Loucy (cell line): ENCODE measurements around the gene RIPOR3.

ENCODE experiments used
- H2AFZ ChIP-seq: fragments of 200-600 bp; sonication (generic); 2 replicates; pipeline ENCODE4 v1.6.0; 2016; ENCODE audit warnings: antibody characterized with exemption, mild to moderate bottlenecking, low read length, moderate library complexity
- H3F3A ChIP-seq: fragments of 200-600 bp; 2 replicates; pipeline ENCODE4 v1.6.0; 2016; ENCODE audit warnings: antibody characterized with exemption, low read depth, mild to moderate bottlenecking
- H3K27me3 ChIP-seq: fragments of 200-600 bp; sonication (generic); 2 replicates; pipeline ENCODE4 v1.6.1; 2014; ENCODE audit warnings: low read length, mild to moderate bottlenecking; ENCODE audit not compliant: insufficient read depth, poor library complexity, severe bottlenecking
- H3K36me3 ChIP-seq: fragments of 200-600 bp; sonication (generic); 2 replicates; pipeline ENCODE4 v1.6.1; 2016; ENCODE audit warnings: low read length; ENCODE audit not compliant: insufficient read depth
- H3K4me1 ChIP-seq: fragments of 200-600 bp; sonication (generic); 2 replicates; pipeline ENCODE4 v1.5.1; 2014; ENCODE audit warnings: low read length, mild to moderate bottlenecking; ENCODE audit not compliant: insufficient read depth, poor library complexity, severe bottlenecking
- H3K4me2 ChIP-seq: fragments of 200-600 bp; sonication (generic); 2 replicates; pipeline ENCODE4 v1.6.0; 2014; ENCODE audit warnings: antibody characterized with exemption, low read length, low read depth, mild to moderate bottlenecking; ENCODE audit not compliant: poor library complexity, severe bottlenecking
- H3K4me3 ChIP-seq: fragments of 200-600 bp; sonication (generic); 2 replicates; pipeline ENCODE4 v1.5.1; 2014; ENCODE audit warnings: low read length, mild to moderate bottlenecking, mixed read lengths; ENCODE audit not compliant: poor library complexity, severe bottlenecking
- H3K79me2 ChIP-seq: fragments of 200-600 bp; sonication (generic); 2 replicates; pipeline ENCODE4 v1.6.1; 2014; ENCODE audit warnings: low read length; ENCODE audit not compliant: insufficient read depth
- H3K9ac ChIP-seq: fragments of 200-600 bp; sonication (generic); 2 replicates; pipeline ENCODE4 v1.6.0; 2014; ENCODE audit warnings: mild to moderate bottlenecking, low read depth, low read length, moderate library complexity; ENCODE audit not compliant: poor library complexity, severe bottlenecking
- H3K9me2 ChIP-seq: fragments of 200-600 bp; sonication (generic); replicated peaks from 2 replicates; pipeline ENCODE4 v1.6.1; 2016; ENCODE audit warnings: low read depth, low read length, mixed read lengths
- H3K9me3 ChIP-seq: fragments of 200-600 bp; sonication (generic); 2 replicates; pipeline ENCODE4 v1.6.1; 2014; ENCODE audit warnings: mild to moderate bottlenecking, antibody characterized with exemption, low read length, low read depth; ENCODE audit not compliant: insufficient read depth
- H4K20me1 ChIP-seq: fragments of 200-600 bp; sonication (generic); 2 replicates; pipeline ENCODE4 v1.6.0; 2014; ENCODE audit warnings: antibody characterized with exemption, low read length, mild to moderate bottlenecking; ENCODE audit not compliant: insufficient read depth, poor library complexity, severe bottlenecking
- CTCF ChIP-seq: fragments of 200-600 bp; sonication (generic); conservative IDR thresholded peaks from 2 replicates; pipeline ENCODE4 v1.5.1; 2014; ENCODE audit warnings: mild to moderate bottlenecking, antibody characterized with exemption, low read length
- EZH2phosphoT487 ChIP-seq: fragments of 200-600 bp; IDR thresholded peaks from 2 replicates; pipeline ENCODE4 v1.6.1; 2018; ENCODE audit warnings: antibody characterized with exemption, mild to moderate bottlenecking, moderate library complexity, borderline replicate concordance

RIPOR3 gene

GRCh38 chr20:50565383-50565782, 126.0 kb downstream of the RIPOR3 start:
- TF ChIP-seq CTCF (no peak), EZH2phosphoT487 (no peak)
- H3K4me1 ChIP-seq = peaks cover 10% of the 10 kb centered on the region

GRCh38 chr20:50563133-50563944, 128.0 kb downstream of the RIPOR3 start:
- peaks cover 23% of the 10 kb centered on the region; the same call in 1 of the 2 replicates for H3K79me2 ChIP-seq
- H3K27me3 ChIP-seq = no peaks in the 10 kb centered on the region
- peaks cover 63% of the 10 kb centered on the region; the same call in 1 of the 2 replicates for H3K36me3 ChIP-seq
- no peak overlapping the region for H3K4me2 ChIP-seq
- no peaks in the 10 kb centered on the region for H3K4me1 ChIP-seq
- H4K20me1 ChIP-seq = peaks cover 4% of the 10 kb centered on the region
- H3K9me3 ChIP-seq = no peaks in the 10 kb centered on the region
- no peaks in the 10 kb centered on the region for H3K9me2 ChIP-seq
- no peak for TF ChIP-seq EZH2phosphoT487
- no peak for TF ChIP-seq CTCF
- H3K4me3 ChIP-seq = no peak overlapping the region
- H2AFZ ChIP-seq = no peak overlapping the region
- no peak overlapping the region for H3K9ac ChIP-seq
- H3F3A ChIP-seq = no peaks in the 10 kb centered on the region

More at GRCh38 chr20:50565383-50565782, 126.0 kb downstream of the RIPOR3 start:
- no peaks in the 10 kb centered on the region for H4K20me1 ChIP-seq
- no peaks in the 10 kb centered on the region for H3F3A ChIP-seq
- H3K9me2 ChIP-seq = no peaks in the 10 kb centered on the region
- H3K4me3 ChIP-seq = no peak overlapping the region
- no peaks in the 10 kb centered on the region for H3K27me3 ChIP-seq
- H3K36me3 ChIP-seq = peaks cover 74% of the 10 kb centered on the region; the same call in 1 of the 2 replicates
- H3K4me2 ChIP-seq = no peak overlapping the region
- no peak overlapping the region for H3K9ac ChIP-seq
- H2AFZ ChIP-seq = no peak overlapping the region
- H3K9me3 ChIP-seq = no peaks in the 10 kb centered on the region
- peaks cover 4% of the 10 kb centered on the region; the same call in 1 of the 2 replicates for H3K79me2 ChIP-seq

GRCh38 chr20:50562262-50562701, 129.1 kb downstream of the RIPOR3 start:
- no peaks in the 10 kb centered on the region for H3F3A ChIP-seq
- no peaks in the 10 kb centered on the region for H3K9me3 ChIP-seq
- H3K4me1 ChIP-seq = no peaks in the 10 kb centered on the region
- no peak overlapping the region for H3K4me3 ChIP-seq
- no peak overlapping the region for H3K9ac ChIP-seq
- TF ChIP-seq CTCF (no peak), EZH2phosphoT487 (no peak)
- peaks cover 53% of the 10 kb centered on the region; the same call in 1 of the 2 replicates for H3K36me3 ChIP-seq
- H3K79me2 ChIP-seq = peaks cover 25% of the 10 kb centered on the region; the same call in 1 of the 2 replicates
- peaks cover 4% of the 10 kb centered on the region for H4K20me1 ChIP-seq
- no peak overlapping the region for H2AFZ ChIP-seq
- no peak overlapping the region for H3K4me2 ChIP-seq
- no peaks in the 10 kb centered on the region for H3K9me2 ChIP-seq
- no peaks in the 10 kb centered on the region for H3K27me3 ChIP-seq
